Measurements from ENCODE around the gene OGFR.

OGFR gene

DNA sequence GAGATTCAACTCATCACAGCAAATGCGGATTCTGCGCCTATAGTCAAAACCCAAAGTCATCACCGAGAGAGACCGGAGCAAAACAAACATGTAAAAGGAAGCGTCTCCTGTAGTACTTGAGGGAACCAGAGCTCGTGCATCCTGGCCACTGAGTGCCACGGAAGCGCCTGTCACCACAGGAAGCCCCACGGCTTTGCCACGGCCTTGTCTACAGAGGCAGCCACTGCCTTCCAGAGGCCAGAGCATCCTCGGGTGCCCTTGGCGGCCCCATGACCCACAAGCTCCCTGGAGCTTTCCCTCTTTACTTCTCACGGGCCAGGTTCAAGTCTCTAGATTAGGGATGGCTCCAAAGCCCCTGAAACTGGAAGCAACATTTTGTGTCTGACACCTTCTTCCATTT lies 49.5 kb downstream of the OGFR start:
- TF ChIP-seq, protein P1, sequence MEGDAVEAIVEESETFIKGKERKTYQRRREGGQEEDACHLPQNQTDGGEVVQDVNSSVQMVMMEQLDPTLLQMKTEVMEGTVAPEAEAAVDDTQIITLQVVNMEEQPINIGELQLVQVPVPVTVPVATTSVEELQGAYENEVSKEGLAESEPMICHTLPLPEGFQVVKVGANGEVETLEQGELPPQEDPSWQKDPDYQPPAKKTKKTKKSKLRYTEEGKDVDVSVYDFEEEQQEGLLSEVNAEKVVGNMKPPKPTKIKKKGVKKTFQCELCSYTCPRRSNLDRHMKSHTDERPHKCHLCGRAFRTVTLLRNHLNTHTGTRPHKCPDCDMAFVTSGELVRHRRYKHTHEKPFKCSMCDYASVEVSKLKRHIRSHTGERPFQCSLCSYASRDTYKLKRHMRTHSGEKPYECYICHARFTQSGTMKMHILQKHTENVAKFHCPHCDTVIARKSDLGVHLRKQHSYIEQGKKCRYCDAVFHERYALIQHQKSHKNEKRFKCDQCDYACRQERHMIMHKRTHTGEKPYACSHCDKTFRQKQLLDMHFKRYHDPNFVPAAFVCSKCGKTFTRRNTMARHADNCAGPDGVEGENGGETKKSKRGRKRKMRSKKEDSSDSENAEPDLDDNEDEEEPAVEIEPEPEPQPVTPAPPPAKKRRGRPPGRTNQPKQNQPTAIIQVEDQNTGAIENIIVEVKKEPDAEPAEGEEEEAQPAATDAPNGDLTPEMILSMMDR (conservative IDR thresholded peaks at IDR 0.05; ENCODE audit: control insufficient read depth, insufficient read depth, low read depth, low read length) = no peak
- no peak for DNase-seq (ENCODE audit: low read depth)
- no peak overlapping the region for H3K4me3 ChIP-seq (ENCODE audit: control insufficient read depth, low read depth, low read length)

DNA sequence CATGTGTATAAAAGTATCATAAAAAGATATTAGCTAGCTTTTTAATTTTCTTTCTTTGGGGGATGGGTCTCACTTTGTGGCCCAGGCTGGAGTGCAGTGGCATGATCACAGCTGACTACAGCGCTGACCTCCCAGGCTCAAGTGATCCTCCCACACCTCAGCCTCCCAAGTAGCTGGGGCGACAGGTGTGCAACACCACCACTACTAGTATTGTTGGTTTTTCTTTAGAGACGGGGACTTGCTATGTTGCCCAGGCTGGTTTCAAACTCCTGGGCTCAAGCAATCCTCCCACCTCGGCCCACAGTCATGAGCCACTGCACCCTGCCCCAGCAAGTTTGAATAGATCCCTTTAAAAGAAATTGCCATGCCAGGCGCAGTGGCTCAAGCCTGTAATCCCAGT lies 50.5 kb downstream of the OGFR start:
- TF ChIP-seq, protein P1 (conservative IDR thresholded peaks at IDR 0.05; ENCODE audit: control insufficient read depth, insufficient read depth, low read depth, low read length) = no peak
- H3K4me3 ChIP-seq (ENCODE audit: control insufficient read depth, low read depth, low read length) = no peak overlapping the region
- DNase-seq (ENCODE audit: low read depth) = no peak

DNA sequence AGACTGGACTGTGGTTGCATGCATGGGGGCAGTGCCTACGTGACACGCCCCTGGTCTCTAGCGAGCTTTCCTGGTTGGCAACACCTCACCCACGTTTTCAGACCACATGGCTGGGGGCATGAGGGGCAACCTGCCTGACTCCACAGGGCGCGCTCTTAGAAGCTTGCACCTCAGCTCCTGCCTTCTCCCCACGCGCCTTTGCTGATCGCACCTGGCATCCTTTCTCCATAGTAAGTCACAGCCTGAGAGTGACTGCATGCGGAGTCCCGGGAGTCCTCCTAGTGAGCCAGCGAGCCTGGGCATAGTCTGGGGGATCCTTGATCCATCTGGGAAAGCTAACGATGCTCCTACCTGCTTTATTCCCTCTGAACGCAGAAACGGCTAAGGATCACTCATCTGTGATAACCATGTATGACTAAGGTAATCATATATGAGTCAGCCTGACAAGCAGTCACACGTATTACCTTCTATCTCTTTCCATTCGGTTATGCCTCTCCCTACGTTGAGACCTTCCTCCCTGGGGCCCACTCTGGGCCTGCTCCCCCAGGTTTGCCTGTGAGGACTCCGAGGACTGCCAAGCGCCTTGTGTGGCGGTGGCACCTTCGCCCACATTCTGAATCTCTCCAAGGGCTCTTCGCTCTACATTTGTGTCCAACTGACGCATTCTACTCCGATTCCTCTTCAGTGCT lies 52.4 kb downstream of the OGFR start:
- no peak overlapping the region for H3K4me3 ChIP-seq (ENCODE audit: control insufficient read depth, low read depth, low read length)
- TF ChIP-seq, protein P1 (conservative IDR thresholded peaks at IDR 0.05; ENCODE audit: control insufficient read depth, insufficient read depth, low read depth, low read length) = no peak
- DNase-seq (ENCODE audit: low read depth) = no peak

DNA sequence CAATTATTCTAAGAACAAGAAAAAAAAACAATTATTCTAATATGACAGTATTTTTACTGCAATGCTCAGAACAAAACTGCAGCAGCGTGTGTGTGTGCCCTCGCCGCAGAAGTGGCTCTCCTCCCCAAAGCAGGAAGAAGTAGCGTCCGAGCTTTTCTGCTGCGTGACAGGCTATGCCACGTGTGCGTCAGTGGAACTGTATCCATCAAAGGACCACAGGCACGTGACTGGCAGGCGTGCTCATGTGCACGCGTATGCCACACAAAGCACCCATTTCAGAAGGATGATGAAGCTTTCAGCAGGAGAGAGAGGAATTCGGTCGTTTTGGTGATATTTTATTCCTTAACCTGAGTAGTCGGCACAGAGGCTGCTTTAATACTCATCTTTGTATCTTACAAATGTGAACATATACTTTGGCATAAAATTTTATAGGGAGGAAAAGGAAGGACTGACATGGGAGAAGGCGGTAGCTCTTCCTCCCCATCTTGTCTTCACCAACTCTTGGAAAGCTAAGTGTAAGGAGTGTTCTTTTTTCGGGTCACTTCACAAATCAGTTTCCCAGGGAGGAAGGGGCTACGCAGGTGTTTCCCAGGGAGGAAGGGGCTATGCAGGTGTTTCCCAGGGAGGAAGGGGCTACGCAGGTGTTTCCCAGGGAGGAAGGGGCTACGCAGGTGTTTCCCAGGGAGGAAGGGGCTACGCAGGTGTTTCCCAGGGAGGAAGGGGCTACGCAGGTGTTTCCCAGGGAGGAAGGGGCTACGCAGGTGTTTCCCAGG lies 53.6 kb downstream of the OGFR start:
- H3K4me3 ChIP-seq (ENCODE audit: control insufficient read depth, low read depth, low read length) = no peak overlapping the region
- TF ChIP-seq, protein P1 (conservative IDR thresholded peaks at IDR 0.05; ENCODE audit: control insufficient read depth, insufficient read depth, low read depth, low read length) = no peak
- no peak for DNase-seq (ENCODE audit: low read depth)

DNA sequence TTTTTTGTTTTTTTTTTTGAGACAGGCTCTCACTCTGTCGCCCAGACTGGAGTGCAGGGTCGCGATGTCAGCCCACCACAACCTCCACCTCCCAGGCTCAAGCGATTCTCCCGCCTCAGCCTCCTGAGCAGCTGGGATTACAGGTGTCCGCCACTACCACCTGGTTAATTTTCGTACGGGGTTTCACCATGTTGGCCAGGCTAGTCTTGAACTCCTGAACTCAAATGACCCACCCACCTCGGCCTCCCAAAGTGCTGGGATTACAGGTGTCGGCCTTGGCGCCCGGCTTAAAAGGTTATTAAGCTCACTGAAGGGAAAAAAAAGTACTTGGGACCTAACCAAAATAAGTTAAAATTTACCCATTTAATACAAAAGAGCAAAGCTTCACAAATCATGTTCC lies 55.1 kb downstream of the OGFR start:
- no peak for DNase-seq (ENCODE audit: low read depth)
- peak overlapping the region; percentile 55 for H3K4me3 ChIP-seq (ENCODE audit: control insufficient read depth, low read depth, low read length)
- TF ChIP-seq, protein P1 (conservative IDR thresholded peaks at IDR 0.05; ENCODE audit: control insufficient read depth, insufficient read depth, low read depth, low read length) = no peak

DNA sequence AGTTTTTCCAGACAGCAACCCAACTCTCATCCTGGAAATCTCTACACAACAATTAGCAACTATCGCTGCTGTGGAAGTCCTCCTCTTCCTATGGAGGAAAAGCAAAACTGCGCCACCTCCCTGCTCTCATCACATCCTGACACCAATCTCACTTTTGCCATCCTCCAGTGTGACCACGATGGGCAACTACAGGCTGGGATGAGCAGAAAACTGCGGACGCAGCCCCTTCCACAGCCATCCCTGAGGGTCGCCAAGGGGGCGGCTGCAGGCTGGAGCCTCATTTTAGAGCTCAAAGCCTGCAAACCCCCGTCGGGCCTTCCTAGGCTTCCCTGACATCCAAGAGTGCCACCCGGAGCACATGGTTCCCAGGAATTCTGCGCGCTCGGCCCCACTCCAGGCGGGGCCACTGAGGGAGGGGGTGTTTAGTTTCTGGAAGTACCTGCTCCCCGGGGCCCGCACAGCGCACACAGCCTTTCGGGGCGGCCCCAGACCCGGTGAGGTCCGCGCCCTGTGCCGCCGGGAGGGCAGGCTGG lies 55.8 kb downstream of the OGFR start:
- DNase-seq (ENCODE audit: low read depth) = peak; percentile 48
- peak overlapping the region; percentile 55 for H3K4me3 ChIP-seq (ENCODE audit: control insufficient read depth, low read depth, low read length)
- TF ChIP-seq, protein P1 (conservative IDR thresholded peaks at IDR 0.05; ENCODE audit: control insufficient read depth, insufficient read depth, low read depth, low read length) = peak; percentile 12
